ENCODE data around the gene GARRE1.

Gene GARRE1

GRCh38 chr19:34298891-34299520 lies 44.7 kb downstream of the GARRE1 start:
- no peak for DNase-seq

GRCh38 chr19:34299576-34299975 lies 45.2 kb downstream of the GARRE1 start:
- no peak for DNase-seq

- DNase-seq: no peak
Measured at GRCh38 chr19:34300380-34300779, 46.0 kb downstream of the GARRE1 start.

- no peak for DNase-seq
Measured at GRCh38 chr19:34300962-34301361, 46.6 kb downstream of the GARRE1 start.

All from COR-L47 (cell line).